ENCODE measurements around the gene GREB1.

The GREB1 gene

DNA sequence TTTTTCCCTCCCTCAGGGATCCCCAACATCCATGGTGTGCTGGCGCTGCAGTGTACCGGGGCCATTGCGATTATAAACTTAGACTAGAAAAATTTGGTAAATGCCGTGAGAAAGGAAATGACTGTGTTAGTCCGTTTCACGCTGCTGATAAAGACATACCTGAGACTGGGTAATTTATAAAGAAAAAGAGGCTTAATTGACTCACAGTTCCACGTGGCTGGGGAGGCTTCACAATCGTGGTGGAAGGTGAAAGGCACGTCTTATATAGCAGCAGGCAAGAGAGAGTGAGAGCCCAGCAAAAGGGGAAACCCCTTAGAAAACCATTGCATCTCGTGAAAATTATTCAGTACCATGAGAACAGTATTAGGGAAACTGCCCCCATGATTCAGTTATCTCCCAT lies 91.8 kb downstream of the GREB1 start:
- no peak overlapping the region for H3K4me3 ChIP-seq (ENCODE audit: low read depth, low read length)
- no peak for DNase-seq (ENCODE audit: low read depth)
- TF ChIP-seq, protein P1, sequence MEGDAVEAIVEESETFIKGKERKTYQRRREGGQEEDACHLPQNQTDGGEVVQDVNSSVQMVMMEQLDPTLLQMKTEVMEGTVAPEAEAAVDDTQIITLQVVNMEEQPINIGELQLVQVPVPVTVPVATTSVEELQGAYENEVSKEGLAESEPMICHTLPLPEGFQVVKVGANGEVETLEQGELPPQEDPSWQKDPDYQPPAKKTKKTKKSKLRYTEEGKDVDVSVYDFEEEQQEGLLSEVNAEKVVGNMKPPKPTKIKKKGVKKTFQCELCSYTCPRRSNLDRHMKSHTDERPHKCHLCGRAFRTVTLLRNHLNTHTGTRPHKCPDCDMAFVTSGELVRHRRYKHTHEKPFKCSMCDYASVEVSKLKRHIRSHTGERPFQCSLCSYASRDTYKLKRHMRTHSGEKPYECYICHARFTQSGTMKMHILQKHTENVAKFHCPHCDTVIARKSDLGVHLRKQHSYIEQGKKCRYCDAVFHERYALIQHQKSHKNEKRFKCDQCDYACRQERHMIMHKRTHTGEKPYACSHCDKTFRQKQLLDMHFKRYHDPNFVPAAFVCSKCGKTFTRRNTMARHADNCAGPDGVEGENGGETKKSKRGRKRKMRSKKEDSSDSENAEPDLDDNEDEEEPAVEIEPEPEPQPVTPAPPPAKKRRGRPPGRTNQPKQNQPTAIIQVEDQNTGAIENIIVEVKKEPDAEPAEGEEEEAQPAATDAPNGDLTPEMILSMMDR (IDR thresholded peaks at IDR 0.05; ENCODE audit: insufficient read depth, low read depth, low read length, missing control alignments): no peak

DNA sequence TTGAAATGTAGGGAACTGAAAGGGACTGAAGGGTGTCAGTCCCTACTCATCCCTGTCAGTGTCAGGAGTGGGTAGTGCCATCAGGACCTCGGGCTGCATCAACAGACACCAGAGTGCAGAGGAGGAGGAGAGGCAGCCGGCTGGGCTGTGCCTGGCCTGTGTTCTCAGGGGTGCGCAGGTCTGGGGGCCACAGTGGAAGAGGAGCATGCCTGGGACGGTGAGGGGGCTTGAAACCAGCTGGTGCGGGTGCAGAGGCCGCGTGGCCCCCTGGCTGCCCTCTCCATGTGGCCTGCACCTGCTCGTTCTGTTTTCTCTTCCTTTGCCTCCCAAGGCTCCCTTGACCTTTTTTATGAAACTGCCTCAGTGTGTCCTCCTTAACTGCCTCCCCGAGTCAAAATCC lies 94.8 kb downstream of the GREB1 start:
- TF ChIP-seq, protein P1 (IDR thresholded peaks at IDR 0.05; ENCODE audit: insufficient read depth, low read depth, low read length, missing control alignments): no peak
- no peak for DNase-seq (ENCODE audit: low read depth)
- H3K4me3 ChIP-seq (ENCODE audit: low read depth, low read length): no peak overlapping the region

DNA sequence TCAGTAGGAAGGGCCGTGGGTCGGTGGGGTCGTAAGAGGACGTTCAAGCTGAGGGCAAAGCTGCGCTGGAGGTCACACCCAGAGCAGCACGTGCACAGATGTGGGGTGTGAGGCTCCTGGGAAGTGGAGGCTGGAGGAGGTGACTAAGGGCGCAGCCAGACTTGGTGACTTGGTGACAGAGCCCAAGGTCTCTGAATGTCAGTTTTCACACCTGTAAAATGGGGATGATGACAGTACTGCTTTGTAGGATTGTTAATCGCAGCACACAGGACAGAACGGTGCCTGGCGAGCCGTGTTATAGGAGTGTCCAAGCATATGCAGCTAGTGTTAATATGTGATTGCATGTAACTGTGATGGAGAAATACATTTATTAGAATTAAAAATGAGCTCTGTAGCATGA lies 95.4 kb downstream of the GREB1 start:
- DNase-seq (ENCODE audit: low read depth): no peak
- TF ChIP-seq, protein P1 (IDR thresholded peaks at IDR 0.05; ENCODE audit: insufficient read depth, low read depth, low read length, missing control alignments): no peak
- H3K4me3 ChIP-seq (ENCODE audit: low read depth, low read length): no peak overlapping the region

DNA sequence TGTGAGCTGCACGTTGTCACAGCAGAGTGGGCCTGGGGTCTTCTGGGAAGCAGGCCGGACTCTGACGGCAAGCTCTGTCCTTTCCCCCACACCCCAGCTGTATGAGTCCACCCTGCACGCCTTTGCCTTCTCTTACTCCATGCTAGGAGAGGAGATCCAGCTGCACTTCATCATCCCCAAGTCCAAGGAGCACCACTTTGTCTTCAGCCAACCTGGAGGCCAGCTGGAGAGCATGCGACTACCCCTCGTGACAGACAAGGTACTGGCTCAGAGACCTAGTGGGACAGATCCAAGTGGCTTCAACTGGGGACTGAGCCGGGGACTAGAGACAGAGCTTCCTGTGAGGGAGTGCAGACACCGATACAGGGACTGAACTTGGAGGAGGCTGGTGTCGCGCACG lies 96.0 kb downstream of the GREB1 start:
- TF ChIP-seq, protein P1 (IDR thresholded peaks at IDR 0.05; ENCODE audit: insufficient read depth, low read depth, low read length, missing control alignments): no peak
- no peak for DNase-seq (ENCODE audit: low read depth)
- H3K4me3 ChIP-seq (ENCODE audit: low read depth, low read length): no peak overlapping the region

DNA sequence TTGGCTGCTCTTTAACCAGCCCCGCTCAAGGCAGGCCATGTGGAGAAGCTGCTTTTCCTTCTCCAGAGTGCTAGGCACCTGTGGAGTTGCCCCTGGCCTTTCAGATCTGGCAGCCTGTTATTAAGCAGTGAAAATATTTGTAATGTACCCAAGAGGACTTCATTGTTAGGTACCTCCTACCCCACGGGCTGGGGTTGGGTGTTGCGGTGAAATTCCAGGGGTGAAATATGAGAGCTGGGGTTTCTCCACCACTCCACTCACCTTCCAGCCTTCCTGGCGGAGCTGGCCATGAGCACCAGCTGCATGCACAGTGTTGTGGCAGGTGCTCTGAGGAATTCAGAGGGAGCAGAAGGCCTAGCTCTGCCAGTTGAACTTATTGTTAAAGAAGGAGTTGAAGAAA lies 97.0 kb downstream of the GREB1 start:
- DNase-seq (ENCODE audit: low read depth): no peak
- no peak overlapping the region for H3K4me3 ChIP-seq (ENCODE audit: low read depth, low read length)
- TF ChIP-seq, protein P1 (IDR thresholded peaks at IDR 0.05; ENCODE audit: insufficient read depth, low read depth, low read length, missing control alignments): no peak

DNA sequence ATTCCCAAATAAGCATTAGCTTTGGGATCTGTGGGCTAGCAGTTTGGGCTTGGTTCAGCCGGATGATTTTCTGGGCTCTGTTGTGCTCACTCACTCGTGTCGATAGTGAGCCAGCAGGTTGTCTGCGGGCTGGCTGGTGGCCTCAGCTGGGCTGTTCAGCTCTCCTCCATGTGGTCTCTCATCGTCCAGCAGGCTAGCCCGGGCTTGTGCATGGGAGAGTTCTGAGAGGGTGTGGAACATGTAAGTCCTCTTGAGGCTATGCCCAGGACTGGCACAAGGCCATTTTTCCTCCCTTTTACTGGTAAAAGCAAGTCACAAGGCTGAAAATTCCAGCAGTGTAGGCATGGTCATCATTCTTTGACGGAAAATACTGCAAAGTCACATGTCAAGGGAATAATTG lies 97.6 kb downstream of the GREB1 start:
- no peak for DNase-seq (ENCODE audit: low read depth)
- TF ChIP-seq, protein P1 (IDR thresholded peaks at IDR 0.05; ENCODE audit: insufficient read depth, low read depth, low read length, missing control alignments): no peak
- H3K4me3 ChIP-seq (ENCODE audit: low read depth, low read length): no peak overlapping the region

DNA sequence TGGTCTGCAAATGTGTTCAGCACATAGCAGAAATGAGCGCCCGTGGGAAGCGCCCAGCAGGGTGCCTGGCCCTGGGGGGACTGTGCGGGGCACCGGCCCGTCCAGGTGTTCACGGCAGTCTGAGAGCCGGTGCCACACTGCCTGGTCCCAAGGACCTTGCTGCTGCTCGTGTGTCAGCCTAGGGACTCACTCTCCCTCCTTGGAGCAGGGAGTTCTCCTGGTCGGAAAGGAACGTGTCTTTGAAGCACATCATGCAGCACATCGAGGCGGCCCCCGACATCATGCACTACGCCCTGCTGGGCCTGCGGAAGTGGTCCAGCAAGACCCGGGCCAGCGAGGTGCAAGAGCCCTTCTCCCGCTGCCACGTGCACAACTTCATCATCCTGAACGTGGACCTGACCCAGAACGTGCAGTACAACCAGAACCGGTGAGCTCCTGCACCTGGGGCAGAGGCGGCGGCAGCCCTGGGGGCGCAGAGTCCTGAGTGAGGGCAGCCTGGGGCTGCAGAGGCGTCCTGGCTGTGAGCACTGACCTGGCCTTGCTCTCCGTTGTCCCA lies 100.2 kb downstream of the GREB1 start:
- TF ChIP-seq, protein P1 (IDR thresholded peaks at IDR 0.05; ENCODE audit: insufficient read depth, low read depth, low read length, missing control alignments): no peak
- no peak for DNase-seq (ENCODE audit: low read depth)
- no peak overlapping the region for H3K4me3 ChIP-seq (ENCODE audit: low read depth, low read length)

Measured in GM12865 (cell line).